Measurements from ENCODE around the gene HMGXB4. TPM values are rescaled to one million over a fixed set of nuclear protein-coding genes. Genes with fewer than 3 reads are reported as not detected.

Gene HMGXB4
- total RNA-seq, 1 donor from 2014 or later: 6.8 TPM

Other genes starting within 250 kb of the HMGXB4 start
- gene ISX, start 191.3 kb upstream of the HMGXB4 start, total RNA-seq: not detected
- gene TOM1, start 42.4 kb downstream of the HMGXB4 start, total RNA-seq: 84.4 TPM
- 27.1 TPM for gene HMOX1, start 123.6 kb downstream of the HMGXB4 start, total RNA-seq
- gene MCM5, start 142.6 kb downstream of the HMGXB4 start, total RNA-seq: 31.1 TPM